Epithelial cell of proximal tubule (primary cell): ENCODE measurements around the gene CHST6. TPM values are rescaled to one million over a fixed set of nuclear protein-coding genes. Genes with fewer than 3 reads are reported as not detected.
A peak's percentile ranks its signal among the peaks of the same experiment; 100 is the strongest.
"Not testable (repeated sequence)": the region's sequence is repeated elsewhere in the genome, so short reads cannot be mapped to it uniquely, and the experiment has no call there.

Experiments used
- DNase-seq: peaks from one replicate; pipeline ENCODE4 v3.0.0-alpha.2; 2011; ENCODE audit warnings: low read depth
- H3K4me3 ChIP-seq: 2 replicates; pipeline ENCODE4 v1.5.1; 2011; ENCODE audit warnings: low read depth, mild to moderate bottlenecking, low read length
- CTCF ChIP-seq: conservative IDR thresholded peaks from 2 replicates; pipeline ENCODE4 v1.5.1; 2012; ENCODE audit warnings: low read depth, mild to moderate bottlenecking, low read length
- total RNA-seq: library from RNA; depleted of rRNA; stranded (reverse); fragments of >200 nt; gene quantifications from 2 replicates; pipeline ENCODE4 v1.2.3, GENCODE V29; 2015

The CHST6 gene
- total RNA-seq, 1 donor from 2014 or later, result 2.2 TPM

DNA sequence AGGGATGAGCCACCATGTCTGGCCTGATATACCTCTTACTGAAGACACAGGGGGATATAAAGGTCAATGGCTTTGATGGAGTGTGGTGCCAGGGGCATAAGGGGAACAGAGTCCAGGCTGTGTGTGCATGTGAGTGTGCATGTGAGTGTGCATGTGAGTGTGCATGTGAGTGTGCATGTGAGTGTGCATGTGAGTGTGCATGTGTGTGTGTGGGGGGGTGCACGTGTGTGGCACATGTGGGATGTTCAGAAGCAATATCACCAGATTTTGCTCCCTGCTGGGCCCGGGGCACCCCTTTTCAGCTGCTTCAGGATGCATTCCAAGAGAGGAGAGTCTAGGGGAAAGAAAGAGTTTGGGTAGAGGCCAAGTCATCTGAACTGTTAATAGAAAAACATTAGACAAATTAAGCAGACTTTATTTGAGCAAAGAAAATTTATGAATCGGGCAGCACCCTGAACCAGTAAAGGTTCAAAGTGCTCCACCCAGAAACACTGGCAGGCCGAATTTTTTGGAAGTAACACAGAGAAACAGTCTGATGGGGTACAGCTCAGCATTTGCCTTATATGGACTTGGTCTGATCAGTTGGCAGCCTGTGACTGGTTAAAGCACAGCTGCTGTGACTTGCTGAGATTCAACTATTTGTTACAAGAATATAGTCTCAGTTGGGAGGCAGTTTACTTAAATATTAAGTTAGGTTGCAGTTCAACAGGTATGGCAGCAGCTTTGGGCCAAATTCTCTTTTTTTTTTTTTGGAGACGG is 31.0 kb upstream of the CHST6 start:
- no peak overlapping the region for H3K4me3 ChIP-seq
- no peak for DNase-seq
- no peak for TF ChIP-seq CTCF

DNA sequence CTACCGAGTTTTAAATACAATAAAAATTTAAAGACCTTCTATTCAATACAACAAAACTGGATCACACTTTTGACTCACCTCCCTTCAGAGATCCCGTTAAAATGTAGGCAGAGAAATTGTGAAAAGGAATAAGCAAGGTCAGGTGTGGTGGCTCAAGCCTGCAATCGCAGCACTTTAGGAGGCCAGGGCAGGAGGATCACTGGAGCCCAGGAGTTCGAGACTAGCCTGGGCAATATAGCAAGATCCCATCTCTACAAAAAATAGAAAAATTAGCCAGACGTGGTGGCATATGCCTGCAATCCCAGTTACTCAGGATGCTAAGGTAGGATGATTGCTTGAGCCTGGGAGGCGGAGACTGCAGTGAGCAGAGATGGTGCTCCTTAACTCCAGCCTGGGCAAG is 23.9 kb upstream of the CHST6 start:
- no peak for TF ChIP-seq CTCF
- no peak for DNase-seq

DNA sequence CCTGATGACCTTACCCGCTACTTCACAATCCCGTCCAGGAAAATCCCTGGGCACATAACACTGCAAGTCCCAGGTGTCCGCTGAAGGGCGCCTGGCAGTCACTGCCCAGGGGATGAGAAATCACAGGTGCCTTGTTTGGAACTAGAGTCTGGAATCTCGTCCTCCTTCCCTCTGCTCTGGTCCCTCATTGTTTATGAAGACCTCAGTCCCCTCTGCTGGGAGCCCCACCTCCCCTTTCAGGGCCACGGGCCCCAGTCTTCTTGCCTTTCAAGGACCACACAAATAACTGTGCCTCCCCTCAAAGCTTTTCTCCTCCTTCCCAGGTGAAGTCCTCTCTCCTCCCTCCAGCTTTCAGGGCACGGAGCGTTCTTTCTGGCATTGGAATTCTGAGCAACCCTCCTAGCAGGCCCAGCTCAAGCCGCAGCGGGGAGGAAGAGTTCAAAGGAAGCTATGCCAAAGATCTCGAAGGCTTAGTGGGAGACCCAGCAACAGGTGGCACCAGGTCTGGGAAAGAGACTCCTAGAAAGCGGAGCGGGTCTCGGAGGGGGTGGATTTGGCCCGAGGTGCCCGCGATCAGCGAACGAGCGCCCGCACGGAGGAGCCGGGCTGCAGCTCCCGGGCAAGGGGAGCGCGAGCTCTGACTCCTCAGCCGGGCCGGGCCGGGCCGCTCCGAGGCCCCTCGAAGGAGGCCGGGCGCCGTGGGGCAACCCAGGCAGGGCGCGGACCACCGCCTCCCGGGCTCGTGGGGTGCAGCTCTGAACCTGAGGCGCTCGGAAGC is 21.1 kb upstream of the CHST6 start:
- DNase-seq, result not testable (repeated sequence)
- H3K4me3 ChIP-seq, result peak overlapping the region; percentile 89

More for the DNA sequence above, 23.9 kb upstream of the CHST6 start:
- no peak overlapping the region for H3K4me3 ChIP-seq

DNA sequence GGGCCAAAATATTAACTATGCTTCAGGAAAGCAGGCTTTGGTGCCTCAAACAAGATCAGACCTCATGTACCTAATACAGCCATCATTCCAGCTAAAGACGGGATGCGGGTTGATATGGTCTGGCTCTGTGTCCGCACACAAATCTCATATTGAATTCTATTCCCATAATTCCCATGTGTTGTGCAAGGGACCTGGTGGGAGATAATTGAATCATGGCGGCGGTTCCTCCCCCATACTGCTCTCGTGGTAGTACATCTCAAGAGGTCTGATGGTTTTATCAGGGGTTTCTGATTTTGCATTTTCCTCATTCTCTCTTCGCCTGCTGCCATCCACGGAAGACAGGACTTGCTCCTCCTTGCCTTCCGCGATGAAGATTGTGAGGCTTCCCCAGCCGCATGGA is 19.1 kb upstream of the CHST6 start:
- no peak overlapping the region for H3K4me3 ChIP-seq
- TF ChIP-seq CTCF, result no peak
- no peak for DNase-seq

DNA sequence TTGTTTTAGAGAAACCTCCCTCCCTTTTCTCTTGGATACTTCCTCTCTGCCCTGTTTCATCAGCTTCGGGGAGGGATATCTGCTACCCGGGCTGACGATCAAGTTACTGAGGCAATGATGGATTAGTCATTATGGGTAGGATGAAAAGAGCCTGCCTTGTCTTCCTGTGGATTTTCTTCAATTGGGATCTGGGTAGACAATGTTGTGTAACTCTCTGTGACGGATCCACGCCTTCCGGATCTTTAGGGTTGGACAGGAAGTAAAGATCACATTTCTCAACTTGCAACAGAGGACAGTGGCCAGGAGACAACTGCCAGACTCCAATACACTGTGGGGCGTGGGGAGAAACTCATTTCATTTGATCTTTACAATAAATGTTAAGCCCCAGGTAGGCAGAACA is 11.3 kb upstream of the CHST6 start:
- no peak for TF ChIP-seq CTCF
- peak; percentile 67 for DNase-seq
- no peak overlapping the region for H3K4me3 ChIP-seq

GRCh38 chr16:75506107-75506506 is 10.9 kb upstream of the CHST6 start:
- no peak overlapping the region for H3K4me3 ChIP-seq
- no peak for TF ChIP-seq CTCF
- no peak for DNase-seq

DNA sequence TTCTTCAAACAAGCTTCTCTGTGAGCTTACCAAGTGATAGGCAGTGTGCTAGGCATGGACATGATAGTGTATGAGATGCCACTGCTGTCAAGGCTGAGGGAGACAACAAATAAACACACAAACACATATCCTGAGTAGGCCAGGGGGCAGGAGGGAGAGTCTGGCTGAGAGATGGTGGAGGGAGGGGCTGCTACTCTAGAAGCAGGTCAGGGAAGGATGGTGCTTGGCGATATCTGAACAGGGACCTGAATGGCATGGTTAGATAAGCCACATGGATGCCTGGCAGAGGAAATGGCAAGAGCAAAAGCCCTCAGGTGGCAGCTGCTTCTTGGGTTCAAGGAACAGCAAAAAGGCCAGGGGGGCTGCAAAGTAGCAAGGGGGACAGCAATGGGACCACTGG is 8.6 kb upstream of the CHST6 start:
- no peak for DNase-seq
- no peak for TF ChIP-seq CTCF
- no peak overlapping the region for H3K4me3 ChIP-seq
